Tibial artery (tissue), 4 donors: Measurements from ENCODE around the gene CA10.

Experiments
- DNase-seq, 2 donors: peaks; one replicate each; pipeline ENCODE4 v3.0.0-alpha.2; 2019
- H3K27ac ChIP-seq, 2 donors: fragments of 200-600 bp; sonication (generic) in 1 of 2; 1 replicate in 1 of 2; 2 replicates in 1 of 2; pipeline ENCODE4 v1.5.1; 2018 to 2019; ENCODE audit warnings: mild to moderate bottlenecking in 1 of 2
- H3K27me3 ChIP-seq, 2 donors: fragments of 200-600 bp; sonication (generic) in 1 of 2; one replicate each; pipeline versions ENCODE4 v1.5.1 to v1.6.0; 2016 to 2019
- H3K36me3 ChIP-seq, 3 donors: fragments of 200-600 bp; sonication (generic) in 2 of 3; one replicate each; pipeline ENCODE4 v1.5.1; 2016 to 2019; ENCODE audit warnings: mild to moderate bottlenecking in 2 of 3
- H3K4me1 ChIP-seq, 4 donors: fragments of 200-600 bp; sonication (generic) in 2 of 4; 1 replicate in 3 of 4; 2 replicates in 1 of 4; pipeline ENCODE4 v1.5.1; 2016 to 2019
- H3K4me3 ChIP-seq, 2 donors: fragments of 200-600 bp; sonication (generic) in 1 of 2; 1 replicate in 1 of 2; 2 replicates in 1 of 2; pipeline ENCODE4 v1.5.1; 2018 to 2019; ENCODE audit warnings: mild to moderate bottlenecking in 2 of 2
- H3K9me3 ChIP-seq, 3 donors: fragments of 200-600 bp; sonication (generic) in 1 of 3; one replicate each; pipeline ENCODE4 v1.5.1; 2016 to 2019
- intact Hi-C: fragments of 100-400 bp; cut with DNase I; formaldehyde crosslinking; loops from one replicate; pipeline ENCODE4 v1.15.0; 2023; ENCODE audit warnings: low total_unique reads
- TF ChIP-seq, protein P1 (sequence below), 2 experiments: fragments of 200-600 bp in 1 of 2; fragments of 450-650 bp in 1 of 2; IDR thresholded peaks; one replicate each; pipeline ENCODE4 v1.5.1; 2017 to 2019; ENCODE audit warnings: antibody characterized with exemption in 2 of 2, mild to moderate bottlenecking in 1 of 2, moderate library complexity in 1 of 2

Gene CA10

DNA sequence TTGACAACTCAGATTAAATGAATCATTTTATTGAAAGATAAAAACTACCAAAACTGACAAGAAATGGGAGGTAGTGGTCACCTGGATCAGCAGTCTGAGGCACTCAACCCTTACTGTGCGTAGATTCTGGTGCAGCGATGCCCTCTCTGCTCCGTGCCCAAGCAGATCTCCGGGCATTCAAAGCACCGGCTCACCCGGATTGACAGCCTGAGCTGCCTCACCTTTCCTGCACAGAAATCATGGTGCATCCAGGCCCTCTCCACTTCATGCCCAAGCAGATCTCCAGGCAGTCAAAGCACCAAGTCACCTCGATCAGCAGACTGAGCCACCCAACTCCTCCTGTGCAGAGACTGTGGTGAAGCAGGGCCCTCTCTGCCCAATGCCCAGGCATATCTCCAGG is 196.8 kb downstream of the CA10 start:
- DNase-seq: no peak
- H3K27ac ChIP-seq: no peak overlapping the region

DNA sequence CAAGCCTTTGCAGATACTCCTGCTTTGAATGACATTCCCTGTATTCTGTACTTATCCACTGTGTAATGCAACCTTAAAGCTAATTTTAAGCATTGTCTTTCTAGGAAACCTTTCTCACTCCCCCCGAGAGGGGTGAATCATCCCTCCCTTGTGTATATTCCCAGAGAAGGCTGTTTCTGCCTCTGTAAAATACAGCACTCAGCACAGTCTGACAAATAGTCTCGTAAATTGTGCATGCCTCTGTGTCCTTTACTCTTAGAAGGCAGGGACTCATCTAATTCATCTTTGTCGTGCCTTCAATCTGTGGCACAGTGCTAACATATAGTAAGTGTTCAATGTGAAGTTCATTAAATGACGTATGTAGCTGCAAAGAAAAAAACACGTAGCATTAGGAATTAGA is 200.7 kb downstream of the CA10 start:
- H3K9me3 ChIP-seq: peaks cover 0 to 10% (median 8%) of the 10 kb centered on the region in 3 donors
- intact Hi-C loops: no loop called here
- no peaks in the 10 kb centered on the region for H3K27me3 ChIP-seq
- TF ChIP-seq, protein P1, sequence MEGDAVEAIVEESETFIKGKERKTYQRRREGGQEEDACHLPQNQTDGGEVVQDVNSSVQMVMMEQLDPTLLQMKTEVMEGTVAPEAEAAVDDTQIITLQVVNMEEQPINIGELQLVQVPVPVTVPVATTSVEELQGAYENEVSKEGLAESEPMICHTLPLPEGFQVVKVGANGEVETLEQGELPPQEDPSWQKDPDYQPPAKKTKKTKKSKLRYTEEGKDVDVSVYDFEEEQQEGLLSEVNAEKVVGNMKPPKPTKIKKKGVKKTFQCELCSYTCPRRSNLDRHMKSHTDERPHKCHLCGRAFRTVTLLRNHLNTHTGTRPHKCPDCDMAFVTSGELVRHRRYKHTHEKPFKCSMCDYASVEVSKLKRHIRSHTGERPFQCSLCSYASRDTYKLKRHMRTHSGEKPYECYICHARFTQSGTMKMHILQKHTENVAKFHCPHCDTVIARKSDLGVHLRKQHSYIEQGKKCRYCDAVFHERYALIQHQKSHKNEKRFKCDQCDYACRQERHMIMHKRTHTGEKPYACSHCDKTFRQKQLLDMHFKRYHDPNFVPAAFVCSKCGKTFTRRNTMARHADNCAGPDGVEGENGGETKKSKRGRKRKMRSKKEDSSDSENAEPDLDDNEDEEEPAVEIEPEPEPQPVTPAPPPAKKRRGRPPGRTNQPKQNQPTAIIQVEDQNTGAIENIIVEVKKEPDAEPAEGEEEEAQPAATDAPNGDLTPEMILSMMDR (IDR thresholded peaks at IDR 0.05): no peak
- H3K36me3 ChIP-seq: no peaks in the 10 kb centered on the region
- no peaks in the 10 kb centered on the region for H3K4me1 ChIP-seq
- no peak overlapping the region for H3K4me3 ChIP-seq
- no peak overlapping the region for H3K27ac ChIP-seq
- no peak for DNase-seq

More for the DNA sequence above, 196.8 kb downstream of the CA10 start:
- H3K4me3 ChIP-seq: no peak overlapping the region
- H3K4me1 ChIP-seq: no peaks in the 10 kb centered on the region
- peaks cover 0 to 10% (median 8%) of the 10 kb centered on the region in 3 donors for H3K9me3 ChIP-seq
- TF ChIP-seq, protein P1 (IDR thresholded peaks at IDR 0.05): no peak
- H3K27me3 ChIP-seq: no peaks in the 10 kb centered on the region
- no peaks in the 10 kb centered on the region for H3K36me3 ChIP-seq
- intact Hi-C loops: no loop called here

DNA sequence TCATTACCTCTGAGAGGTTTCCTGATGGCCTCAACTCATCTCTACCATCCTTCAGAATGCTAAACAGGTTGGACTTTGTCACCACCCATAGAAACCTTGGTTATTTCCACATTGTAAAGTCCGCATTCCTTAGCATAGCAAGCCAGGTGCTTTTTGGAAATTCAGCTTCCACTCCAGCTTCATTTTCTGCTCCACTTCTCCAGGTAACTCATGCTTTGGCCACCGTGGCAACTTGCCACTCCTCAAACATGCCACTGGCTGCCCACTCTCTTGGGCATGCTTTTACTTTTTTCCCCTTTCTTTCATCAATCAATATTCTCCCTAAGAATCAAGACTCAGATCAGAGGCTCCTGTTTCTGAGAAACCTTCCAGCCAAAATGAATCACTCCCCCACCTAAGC is 203.3 kb downstream of the CA10 start:
- TF ChIP-seq, protein P1 (IDR thresholded peaks at IDR 0.05): no peak
- H3K4me3 ChIP-seq: no peak overlapping the region
- no peak for DNase-seq

DNA sequence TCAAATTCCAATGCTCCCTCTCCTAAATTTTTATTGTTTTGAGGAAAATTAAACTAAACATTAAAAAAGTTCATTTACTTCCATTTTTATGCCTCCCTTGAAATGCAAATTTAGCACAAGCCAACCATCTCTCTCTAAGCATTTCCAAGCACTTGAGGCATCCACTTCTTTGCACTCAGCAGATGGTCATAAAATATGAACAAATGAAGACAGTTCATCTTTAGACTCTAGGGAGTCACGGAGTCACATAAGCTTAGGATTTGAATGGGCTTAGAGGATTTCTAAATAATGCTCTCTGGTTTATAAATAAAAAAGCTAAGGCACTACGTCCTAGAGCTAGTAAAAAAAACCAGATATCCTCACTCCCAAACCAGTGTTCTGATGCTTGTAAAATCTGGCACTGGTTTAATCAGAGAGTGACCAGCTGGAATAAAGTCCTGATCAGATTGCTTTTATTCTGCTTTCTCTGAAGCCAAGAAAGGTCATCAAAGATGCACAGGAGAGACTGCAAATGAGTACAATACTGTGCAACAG is 204.2 kb downstream of the CA10 start:
- H3K36me3 ChIP-seq: no peaks in the 10 kb centered on the region
- TF ChIP-seq, protein P1 (IDR thresholded peaks at IDR 0.05): no peak
- intact Hi-C loops: no loop called here
- no peaks in the 10 kb centered on the region for H3K9me3 ChIP-seq
- H3K4me1 ChIP-seq: no peaks in the 10 kb centered on the region
- no peaks in the 10 kb centered on the region for H3K27me3 ChIP-seq
- H3K27ac ChIP-seq: no peak overlapping the region
- no peak for DNase-seq
- H3K4me3 ChIP-seq: no peak overlapping the region

More for the DNA sequence above, 203.3 kb downstream of the CA10 start:
- Histone ChIP-seq H3K9me3 (no peaks in the 10 kb centered on the region), H3K4me1 (no peaks in the 10 kb centered on the region), H3K36me3 (no peaks in the 10 kb centered on the region), H3K27ac (no peak overlapping the region), H3K27me3 (no peaks in the 10 kb centered on the region)
- intact Hi-C loops: no loop called here

DNA sequence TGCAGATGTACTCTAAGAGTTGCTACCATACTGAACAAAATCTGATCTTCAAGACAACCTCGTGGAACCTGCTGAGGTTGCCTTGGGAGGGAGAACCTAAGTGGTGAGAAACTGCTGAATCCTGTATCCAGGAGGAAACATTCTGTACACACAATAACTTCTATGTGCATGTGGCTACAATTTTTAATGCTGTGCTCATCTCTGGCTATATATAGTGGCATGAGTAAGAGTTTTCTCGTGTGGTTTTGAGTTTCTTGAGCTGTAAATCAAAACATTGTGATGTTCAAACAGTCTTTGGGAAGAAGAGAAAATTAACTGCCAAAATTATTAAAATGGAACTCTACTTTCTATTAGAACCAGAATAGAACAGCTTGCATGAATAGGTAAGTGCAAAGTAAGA is 206.8 kb downstream of the CA10 start:
- intact Hi-C loops: no loop called here
- Histone ChIP-seq H3K27ac (no peak overlapping the region), H3K4me1 (no peaks in the 10 kb centered on the region), H3K9me3 (no peaks in the 10 kb centered on the region), H3K4me3 (no peak overlapping the region), H3K36me3 (no peaks in the 10 kb centered on the region), H3K27me3 (no peaks in the 10 kb centered on the region)
- TF ChIP-seq, protein P1 (IDR thresholded peaks at IDR 0.05): no peak
- DNase-seq: no peak

DNA sequence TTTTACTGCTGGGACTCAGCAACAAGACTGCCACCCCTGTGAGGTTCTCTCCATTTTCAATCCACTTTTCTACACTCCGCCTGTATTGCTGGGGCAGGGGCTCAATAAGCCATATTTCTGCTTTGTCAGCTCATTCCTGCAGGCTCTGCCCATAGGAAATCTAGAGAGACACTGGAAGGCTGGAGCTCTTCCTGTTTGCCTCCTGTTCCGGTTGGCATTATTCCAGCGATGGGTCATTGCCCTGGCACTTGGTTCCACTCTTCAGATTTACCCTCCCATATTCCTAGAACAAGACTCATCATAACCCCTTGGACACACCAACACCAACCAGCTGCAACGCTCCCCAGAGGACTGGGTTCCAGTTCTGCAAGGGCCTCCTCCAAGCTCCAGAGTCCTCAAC is 210.4 kb downstream of the CA10 start:
- TF ChIP-seq, protein P1 (IDR thresholded peaks at IDR 0.05): no peak
- H3K27ac ChIP-seq: no peak overlapping the region
- no peaks in the 10 kb centered on the region for H3K9me3 ChIP-seq
- H3K4me1 ChIP-seq: no peaks in the 10 kb centered on the region
- no peak overlapping the region for H3K4me3 ChIP-seq
- no peaks in the 10 kb centered on the region for H3K36me3 ChIP-seq
- intact Hi-C loops: no loop called here
- no peaks in the 10 kb centered on the region for H3K27me3 ChIP-seq
- no peak for DNase-seq
